ENCODE measurements around the gene GAREM2.

DNA sequence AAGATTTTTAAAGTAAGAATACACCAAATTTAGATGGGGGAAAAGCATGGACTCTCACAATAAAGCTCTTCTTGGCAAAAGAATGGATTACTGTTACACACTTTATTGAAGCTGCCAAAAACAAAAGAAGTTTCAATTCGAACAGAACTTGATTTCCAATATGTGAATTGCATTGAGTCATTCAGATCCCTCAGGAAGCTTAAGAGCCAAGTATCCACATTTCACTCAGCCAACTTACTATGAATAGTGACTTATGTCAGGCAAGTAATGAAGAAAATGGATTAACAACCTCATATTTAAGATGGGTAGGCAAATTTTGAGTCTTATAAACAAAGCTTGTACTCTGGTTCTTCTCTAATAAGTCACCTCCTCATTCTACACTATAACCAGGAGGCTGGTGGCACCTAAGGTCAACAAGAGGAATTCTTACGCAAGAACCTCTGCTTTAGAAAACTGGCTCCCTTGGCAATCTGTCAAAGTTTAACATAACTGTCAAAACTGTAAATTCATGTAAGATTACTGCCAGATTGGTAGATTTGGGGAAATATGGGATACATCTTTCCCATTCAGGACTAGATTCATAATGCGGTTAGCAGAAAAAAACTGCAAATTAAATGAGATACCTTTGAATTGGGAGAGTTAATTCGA lies 65.5 kb downstream of the GAREM2 start:
- TF ChIP-seq, protein P1, sequence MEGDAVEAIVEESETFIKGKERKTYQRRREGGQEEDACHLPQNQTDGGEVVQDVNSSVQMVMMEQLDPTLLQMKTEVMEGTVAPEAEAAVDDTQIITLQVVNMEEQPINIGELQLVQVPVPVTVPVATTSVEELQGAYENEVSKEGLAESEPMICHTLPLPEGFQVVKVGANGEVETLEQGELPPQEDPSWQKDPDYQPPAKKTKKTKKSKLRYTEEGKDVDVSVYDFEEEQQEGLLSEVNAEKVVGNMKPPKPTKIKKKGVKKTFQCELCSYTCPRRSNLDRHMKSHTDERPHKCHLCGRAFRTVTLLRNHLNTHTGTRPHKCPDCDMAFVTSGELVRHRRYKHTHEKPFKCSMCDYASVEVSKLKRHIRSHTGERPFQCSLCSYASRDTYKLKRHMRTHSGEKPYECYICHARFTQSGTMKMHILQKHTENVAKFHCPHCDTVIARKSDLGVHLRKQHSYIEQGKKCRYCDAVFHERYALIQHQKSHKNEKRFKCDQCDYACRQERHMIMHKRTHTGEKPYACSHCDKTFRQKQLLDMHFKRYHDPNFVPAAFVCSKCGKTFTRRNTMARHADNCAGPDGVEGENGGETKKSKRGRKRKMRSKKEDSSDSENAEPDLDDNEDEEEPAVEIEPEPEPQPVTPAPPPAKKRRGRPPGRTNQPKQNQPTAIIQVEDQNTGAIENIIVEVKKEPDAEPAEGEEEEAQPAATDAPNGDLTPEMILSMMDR (conservative IDR thresholded peaks at IDR 0.05) = no peak
- TF ChIP-seq EZH2 (IDR thresholded peaks at IDR 0.05; ENCODE audit: low read depth) = no peak

Measured in PC-9 (cell line).